ENCODE measurements around the gene DEFB123.

DNA sequence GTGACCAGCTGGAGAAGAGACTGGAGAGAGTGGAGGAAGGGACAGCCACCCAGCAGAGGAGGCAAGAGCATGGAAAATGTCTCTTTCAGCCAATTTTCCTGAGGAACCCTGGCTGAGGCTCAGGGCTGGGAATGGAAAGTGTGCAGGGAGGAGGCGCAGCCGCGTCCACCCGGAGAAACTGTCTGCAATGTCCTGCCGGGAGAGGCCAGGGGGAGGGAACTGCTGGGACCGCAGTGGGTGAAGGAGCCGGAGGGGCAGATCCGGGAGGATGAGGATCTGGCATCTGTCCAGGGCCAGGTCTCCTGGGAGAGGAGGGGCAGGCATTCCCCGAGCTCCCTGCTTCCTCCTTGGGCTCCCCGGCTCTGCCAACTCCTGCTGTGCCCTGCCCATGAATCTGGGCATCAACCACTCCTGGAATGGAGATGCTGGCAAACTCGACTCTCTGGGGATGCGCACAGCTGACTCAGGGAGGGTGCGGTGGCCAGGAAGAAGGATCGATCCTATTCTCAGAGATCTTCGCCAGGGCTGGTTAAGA lies 56.4 kb downstream of the DEFB123 start:
- TF ChIP-seq, protein P1, sequence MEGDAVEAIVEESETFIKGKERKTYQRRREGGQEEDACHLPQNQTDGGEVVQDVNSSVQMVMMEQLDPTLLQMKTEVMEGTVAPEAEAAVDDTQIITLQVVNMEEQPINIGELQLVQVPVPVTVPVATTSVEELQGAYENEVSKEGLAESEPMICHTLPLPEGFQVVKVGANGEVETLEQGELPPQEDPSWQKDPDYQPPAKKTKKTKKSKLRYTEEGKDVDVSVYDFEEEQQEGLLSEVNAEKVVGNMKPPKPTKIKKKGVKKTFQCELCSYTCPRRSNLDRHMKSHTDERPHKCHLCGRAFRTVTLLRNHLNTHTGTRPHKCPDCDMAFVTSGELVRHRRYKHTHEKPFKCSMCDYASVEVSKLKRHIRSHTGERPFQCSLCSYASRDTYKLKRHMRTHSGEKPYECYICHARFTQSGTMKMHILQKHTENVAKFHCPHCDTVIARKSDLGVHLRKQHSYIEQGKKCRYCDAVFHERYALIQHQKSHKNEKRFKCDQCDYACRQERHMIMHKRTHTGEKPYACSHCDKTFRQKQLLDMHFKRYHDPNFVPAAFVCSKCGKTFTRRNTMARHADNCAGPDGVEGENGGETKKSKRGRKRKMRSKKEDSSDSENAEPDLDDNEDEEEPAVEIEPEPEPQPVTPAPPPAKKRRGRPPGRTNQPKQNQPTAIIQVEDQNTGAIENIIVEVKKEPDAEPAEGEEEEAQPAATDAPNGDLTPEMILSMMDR (IDR thresholded peaks at IDR 0.05) = no peak
- no peak for TF ChIP-seq POLR2A (IDR thresholded peaks at IDR 0.05; ENCODE audit: low read depth)

All from esophagus muscularis mucosa (tissue), 3 donors.